Left ventricle myocardium inferior (tissue), 1 donor: ENCODE data around the gene CLCNKB. TPM values are rescaled to one million over a fixed set of nuclear protein-coding genes. Genes with fewer than 3 reads are reported as not detected.

ENCODE experiments used
- DNase-seq: peaks from one replicate; pipeline ENCODE4 v3.0.0-alpha.2; 2020
- H3K27ac ChIP-seq: fragments of 200-600 bp; replicated peaks from 2 replicates; pipeline ENCODE4 v1.8.0; 2021
- H3K27me3 ChIP-seq: fragments of 200-600 bp; 2 replicates; pipeline ENCODE4 v1.8.0; 2021; ENCODE audit warnings: low read depth
- H3K36me3 ChIP-seq: fragments of 200-600 bp; 2 replicates; pipeline ENCODE4 v1.8.0; 2021
- H3K4me1 ChIP-seq: fragments of 200-600 bp; 2 replicates; pipeline ENCODE4 v1.8.0; 2021
- H3K4me3 ChIP-seq: fragments of 200-600 bp; 2 replicates; pipeline ENCODE4 v1.8.0; 2021; ENCODE audit warnings: mild to moderate bottlenecking, moderate library complexity
- H3K9me3 ChIP-seq: fragments of 200-600 bp; replicated peaks from 2 replicates; pipeline ENCODE4 v1.8.0; 2021
- CTCF ChIP-seq: fragments of 200-600 bp; IDR thresholded peaks from 2 replicates; pipeline ENCODE4 v1.8.0; 2021; ENCODE audit warnings: antibody characterized with exemption, mild to moderate bottlenecking, borderline replicate concordance
- intact Hi-C: fragments of 100-400 bp; cut with micrococcal nuclease; formaldehyde crosslinking; loops from one replicate; pipeline ENCODE4 v1.11.0; 2022
- total RNA-seq: library from RNA; stranded (reverse); fragmentation: NEBNext Ultra II Directional; extraction: Animal tissue kit (Norgen Biotek cat#: 25700); gene quantifications from one replicate; pipeline ENCODE4 v1.2.1, GENCODE V29; 2021
- donor health status: DM: no; HTN: yes; CAD: no; lungs with severe emphysema.

CLCNKB gene
- total RNA-seq, 1 donor from 2014 or later = 1.3 TPM

DNA sequence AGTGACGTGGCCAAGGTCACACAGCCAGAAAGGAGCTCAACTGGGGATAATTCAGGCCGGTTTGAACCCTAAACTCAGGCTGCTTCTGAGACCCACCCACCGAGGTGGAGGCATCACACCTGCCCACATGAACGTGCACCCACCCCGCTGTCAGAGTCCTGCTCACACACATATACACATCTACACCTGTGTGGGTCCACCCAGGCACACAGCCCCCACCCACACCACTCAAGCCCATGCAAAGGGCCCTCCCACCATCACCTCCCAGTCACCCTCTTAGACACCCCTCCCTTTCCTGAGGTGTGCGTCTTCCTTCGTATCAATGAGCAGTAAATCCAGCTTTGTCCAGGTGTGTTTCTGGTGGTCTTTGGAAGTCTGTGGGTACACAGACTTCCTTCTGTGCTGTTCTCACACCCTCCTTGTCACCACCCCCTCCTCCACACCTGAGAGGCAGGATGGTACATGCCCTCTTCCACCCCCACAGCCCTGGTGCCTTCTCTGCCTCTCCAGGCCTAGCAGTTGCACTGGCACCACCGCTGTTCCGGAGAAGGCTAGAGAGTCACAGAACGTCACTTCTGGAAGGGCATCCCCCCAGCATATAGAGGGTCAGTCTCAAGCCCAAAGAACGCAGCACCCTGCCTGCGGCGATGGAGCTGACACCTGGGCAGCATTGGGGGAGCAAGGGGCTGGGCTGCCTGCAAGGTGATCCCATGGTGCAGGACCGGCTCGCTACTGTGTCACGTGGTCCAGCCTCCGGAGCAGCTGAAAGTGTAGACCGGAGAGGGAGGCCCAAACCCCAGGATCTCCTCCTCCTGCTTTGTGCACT, 48.7 kb downstream of the CLCNKB start:
- no peaks in the 10 kb centered on the region for H3K9me3 ChIP-seq
- no peak overlapping the region for H3K4me3 ChIP-seq
- peaks cover 17% of the 10 kb centered on the region for H3K4me1 ChIP-seq
- no peaks in the 10 kb centered on the region for H3K27me3 ChIP-seq
- DNase-seq = no peak
- intact Hi-C loops = no loop called here
- no peak overlapping the region for H3K27ac ChIP-seq
- no peaks in the 10 kb centered on the region for H3K36me3 ChIP-seq
- no peak for TF ChIP-seq CTCF

DNA sequence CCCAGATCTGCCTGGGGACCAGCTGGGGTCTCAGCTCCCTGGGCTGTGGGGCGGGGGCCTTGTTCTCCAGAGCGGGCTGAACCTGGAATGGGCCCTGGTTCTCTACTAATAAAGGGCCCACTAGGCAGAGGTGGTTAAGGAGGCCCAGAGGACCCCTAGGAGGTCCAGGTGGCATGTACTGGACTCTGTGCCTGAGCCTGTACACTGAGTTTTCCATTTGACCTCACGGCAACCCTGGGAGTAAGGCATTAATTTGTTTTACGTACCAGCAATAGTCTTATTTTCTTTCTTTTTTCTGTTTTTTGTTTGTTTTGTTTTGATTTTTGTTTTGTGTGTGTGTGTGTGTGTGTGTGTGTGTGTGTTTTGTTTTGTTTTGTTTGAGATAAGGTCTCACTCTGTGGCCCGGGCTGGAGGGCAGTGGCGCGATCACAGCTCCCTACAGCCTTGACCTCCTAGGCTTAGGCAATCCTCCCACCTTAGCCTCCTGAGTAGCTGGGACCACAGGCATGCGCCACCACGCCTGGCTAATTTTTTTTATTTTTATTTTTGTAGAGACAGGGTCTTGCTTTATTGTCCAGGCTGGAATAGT, 49.4 kb downstream of the CLCNKB start:
- peaks cover 13% of the 10 kb centered on the region for H3K4me1 ChIP-seq
- H3K4me3 ChIP-seq = no peak overlapping the region
- H3K36me3 ChIP-seq = no peaks in the 10 kb centered on the region
- no peaks in the 10 kb centered on the region for H3K9me3 ChIP-seq
- TF ChIP-seq CTCF = no peak
- intact Hi-C loops = no loop called here
- no peak overlapping the region for H3K27ac ChIP-seq
- H3K27me3 ChIP-seq = no peaks in the 10 kb centered on the region
- no peak for DNase-seq

- peaks cover 7% of the 10 kb centered on the region for H3K4me1 ChIP-seq
These were observed 50.0 kb downstream of the CLCNKB start for GRCh38 chr1:16093611-16094010.

DNA sequence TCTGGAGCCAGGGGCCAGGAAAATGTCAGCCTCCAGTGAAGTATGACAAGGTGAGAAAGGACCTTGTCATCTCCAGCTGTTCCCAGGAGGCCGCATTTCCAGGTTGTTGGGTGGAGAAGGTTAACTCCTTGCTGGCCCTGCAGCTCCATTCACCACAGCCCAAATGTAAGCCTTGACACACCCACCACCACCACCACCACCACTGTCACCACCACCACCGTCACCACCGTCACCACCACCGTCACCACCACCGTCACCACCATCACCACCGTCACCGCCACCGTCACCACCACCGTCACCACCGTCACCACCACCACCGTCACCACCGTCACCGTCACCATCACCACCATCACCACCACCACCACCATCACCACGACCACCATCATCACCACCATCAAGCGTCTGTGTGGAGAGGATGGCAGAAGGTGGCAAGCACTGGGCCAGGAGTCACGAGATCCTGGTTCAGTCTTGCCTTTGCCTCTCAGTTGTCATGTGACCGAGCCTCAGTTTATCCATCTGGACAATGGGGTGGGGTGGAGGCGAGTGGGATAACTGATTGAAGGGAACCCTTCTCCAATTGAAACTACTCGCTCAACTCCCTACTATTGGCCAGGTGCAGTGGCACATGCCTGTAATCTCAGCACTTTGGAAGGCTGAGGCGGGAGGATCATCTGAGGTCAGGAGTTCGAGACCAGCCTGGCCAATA, 51.0 kb downstream of the CLCNKB start:
- H3K4me1 ChIP-seq = no peaks in the 10 kb centered on the region
- intact Hi-C loops = no loop called here
- no peak overlapping the region for H3K4me3 ChIP-seq
- no peak overlapping the region for H3K27ac ChIP-seq
- H3K27me3 ChIP-seq = no peaks in the 10 kb centered on the region
- H3K9me3 ChIP-seq = no peaks in the 10 kb centered on the region
- no peaks in the 10 kb centered on the region for H3K36me3 ChIP-seq
- no peak for TF ChIP-seq CTCF
- no peak for DNase-seq

More at GRCh38 chr1:16093611-16094010, 50.0 kb downstream of the CLCNKB start:
- Histone ChIP-seq H3K4me3 (no peak overlapping the region), H3K27me3 (no peaks in the 10 kb centered on the region), H3K36me3 (no peaks in the 10 kb centered on the region), H3K27ac (no peak overlapping the region), H3K9me3 (no peaks in the 10 kb centered on the region)
- intact Hi-C loops = no loop called here
- DNase-seq = no peak
- TF ChIP-seq CTCF = no peak

GRCh38 chr1:16095447-16095846, 51.9 kb downstream of the CLCNKB start:
- intact Hi-C loops = no loop called here
- H3K36me3 ChIP-seq = no peaks in the 10 kb centered on the region
- H3K9me3 ChIP-seq = no peaks in the 10 kb centered on the region
- no peaks in the 10 kb centered on the region for H3K4me1 ChIP-seq
- DNase-seq = no peak
- TF ChIP-seq CTCF = no peak
- H3K4me3 ChIP-seq = no peak overlapping the region
- no peak overlapping the region for H3K27ac ChIP-seq
- H3K27me3 ChIP-seq = no peaks in the 10 kb centered on the region
